Smooth muscle cell (in vitro differentiated cells): ENCODE data around the gene EEF1A1. TPM values are rescaled to one million over a fixed set of nuclear protein-coding genes. Genes with fewer than 3 reads are reported as not detected.

ENCODE experiments used
- DNase-seq: peaks from one replicate; lab custom pipeline; 2025; ENCODE audit not compliant: unreplicated experiment; lab: John Stamatoyannopoulos, UW
- H2AFZ ChIP-seq: fragments of 200-600 bp; sonication (generic); 2 replicates; pipeline ENCODE4 v1.6.0; 2016; ENCODE audit warnings: antibody characterized with exemption, low read depth, mild to moderate bottlenecking
- H3F3A ChIP-seq: fragments of 200-600 bp; sonication (generic); 2 replicates; pipeline ENCODE4 v1.6.0; 2017; ENCODE audit warnings: antibody characterized with exemption, low read depth
- H3K27ac ChIP-seq: fragments of 200-600 bp; sonication (generic); 2 replicates; pipeline ENCODE4 v1.5.1; 2016; ENCODE audit warnings: low read depth, mild to moderate bottlenecking
- H3K27me3 ChIP-seq: fragments of 200-600 bp; sonication (generic); 2 replicates; pipeline ENCODE4 v1.6.1; 2016; ENCODE audit warnings: low read depth, mild to moderate bottlenecking
- H3K36me3 ChIP-seq: fragments of 200-600 bp; sonication (generic); 2 replicates; pipeline ENCODE4 v1.5.1; 2016; ENCODE audit warnings: low read depth
- H3K4me1 ChIP-seq: fragments of 200-600 bp; sonication (generic); 2 replicates; pipeline ENCODE4 v1.5.1; 2016; ENCODE audit warnings: low read depth
- H3K4me2 ChIP-seq: fragments of 200-600 bp; sonication (generic); 2 replicates; pipeline ENCODE4 v1.6.0; 2016; ENCODE audit warnings: mild to moderate bottlenecking
- H3K4me3 ChIP-seq: fragments of 200-600 bp; sonication (generic); 2 replicates; pipeline ENCODE4 v1.5.1; 2016; ENCODE audit warnings: mild to moderate bottlenecking
- H3K79me2 ChIP-seq: fragments of 200-600 bp; sonication (generic); 2 replicates; pipeline ENCODE4 v1.6.0; 2016; ENCODE audit warnings: low read depth, mild to moderate bottlenecking
- H3K9ac ChIP-seq: fragments of 200-600 bp; sonication (generic); 2 replicates; pipeline ENCODE4 v1.6.0; 2016; ENCODE audit warnings: low read depth
- H3K9me3 ChIP-seq: fragments of 200-600 bp; sonication (generic); replicated peaks from 2 replicates; pipeline ENCODE4 v1.5.1; 2016; ENCODE audit warnings: low read depth
- H4K20me1 ChIP-seq: fragments of 200-600 bp; sonication (generic); 2 replicates; pipeline ENCODE4 v1.6.0; 2016; ENCODE audit warnings: low read depth
- CTCF ChIP-seq: fragments of 200-600 bp; sonication (generic); IDR thresholded peaks from 2 replicates; pipeline ENCODE4 v1.5.1; 2017; ENCODE audit warnings: borderline replicate concordance, mild to moderate bottlenecking, antibody characterized with exemption; ENCODE audit not compliant: insufficient read depth, poor library complexity, severe bottlenecking
- WGBS: methylation state at CpG from one replicate; pipeline ENCODE4 v1.1.7; 2016; ENCODE audit warnings: low lambda C conversion rate; 5-methylcytosine and 5-hydroxymethylcytosine counted together
- polyA plus RNA-seq: library from polyadenylated mRNA; unstranded; fragments of >200 nt; fragmentation: Nextera tagmentation; extraction: Ambion mirVana; gene quantifications from 2 replicates; pipeline ENCODE4 v1.2.1, GENCODE V29; 2016
- total RNA-seq: library from RNA; depleted of rRNA; stranded (reverse); fragments of >200 nt; gene quantifications from 2 replicates; pipeline ENCODE4 v1.2.3, GENCODE V29; 2014

The EEF1A1 gene
- total and polyA plus RNA-seq, 2 experiments from 2014 or later: 2,147 to 8,046 TPM

GRCh38 chr6:73491377-73491776, 29.5 kb downstream of the EEF1A1 start:
- H3K4me2 ChIP-seq: no peak overlapping the region
- peaks cover 11% of the 10 kb centered on the region for H3K79me2 ChIP-seq
- no peak for DNase-seq

GRCh38 chr6:73487473-73487872, 33.4 kb downstream of the EEF1A1 start:
- Histone ChIP-seq H4K20me1 (peaks cover 11% of the 10 kb centered on the region), H2AFZ (no peak overlapping the region), H3F3A (peaks cover 5% of the 10 kb centered on the region), H3K27me3 (no peaks in the 10 kb centered on the region), H3K27ac (no peak overlapping the region), H3K4me2 (no peak overlapping the region), H3K9ac (no peak overlapping the region), H3K79me2 (peaks cover 10% of the 10 kb centered on the region), H3K9me3 (no peaks in the 10 kb centered on the region), H3K36me3 (peaks cover 22% of the 10 kb centered on the region), H3K4me3 (no peak overlapping the region), H3K4me1 (no peaks in the 10 kb centered on the region)
- WGBS: 90% methylated on average over 7 of the region's 7 CpGs
- TF ChIP-seq CTCF: no peak
- no peak for DNase-seq

More at GRCh38 chr6:73491377-73491776, 29.5 kb downstream of the EEF1A1 start:
- Histone ChIP-seq H3K4me3 (no peak overlapping the region), H3F3A (peaks cover 5% of the 10 kb centered on the region), H3K4me1 (no peaks in the 10 kb centered on the region), H3K9ac (no peak overlapping the region), H3K27ac (peak overlapping the region; percentile 59), H3K9me3 (no peaks in the 10 kb centered on the region), H2AFZ (no peak overlapping the region), H3K36me3 (peaks cover 20% of the 10 kb centered on the region), H4K20me1 (peaks cover 11% of the 10 kb centered on the region), H3K27me3 (no peaks in the 10 kb centered on the region)
- no peak for TF ChIP-seq CTCF

GRCh38 chr6:73484438-73484837, 36.4 kb downstream of the EEF1A1 start:
- no peaks in the 10 kb centered on the region for H3F3A ChIP-seq
- no peak overlapping the region for H3K4me3 ChIP-seq
- TF ChIP-seq CTCF: no peak
- H3K9me3 ChIP-seq: no peaks in the 10 kb centered on the region
- WGBS: 93% methylated on average over 2 of the region's 2 CpGs
- peaks cover 24% of the 10 kb centered on the region for H3K36me3 ChIP-seq
- H4K20me1 ChIP-seq: no peaks in the 10 kb centered on the region
- H3K4me2 ChIP-seq: no peak overlapping the region
- no peaks in the 10 kb centered on the region for H3K4me1 ChIP-seq
- H3K9ac ChIP-seq: no peak overlapping the region
- no peaks in the 10 kb centered on the region for H3K27me3 ChIP-seq
- H3K79me2 ChIP-seq: peaks cover 5% of the 10 kb centered on the region
- H2AFZ ChIP-seq: no peak overlapping the region
- no peak overlapping the region for H3K27ac ChIP-seq
- DNase-seq: no peak

DNA sequence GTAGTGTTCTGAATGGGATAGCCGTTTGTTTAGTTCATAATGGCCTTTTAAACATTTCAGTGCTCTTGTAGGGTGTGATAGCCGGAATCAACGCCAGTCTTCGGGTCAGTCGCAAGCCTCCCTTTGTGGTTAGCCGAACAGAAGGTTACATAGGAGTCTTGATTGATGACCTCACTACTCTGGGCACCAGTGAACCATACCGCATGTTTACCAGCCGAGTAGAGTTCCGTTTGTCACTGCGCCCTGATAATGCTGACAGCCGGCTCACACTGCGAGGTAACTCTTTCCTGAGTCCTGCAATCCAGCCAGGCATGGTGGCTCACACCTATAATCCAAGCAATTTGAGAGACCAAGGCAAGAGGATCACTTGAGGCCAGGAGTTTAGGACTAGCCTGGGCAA, 38.9 kb downstream of the EEF1A1 start:
- H3K4me2 ChIP-seq: no peak overlapping the region
- H3K36me3 ChIP-seq: peaks cover 10% of the 10 kb centered on the region
- no peaks in the 10 kb centered on the region for H3K27me3 ChIP-seq
- H2AFZ ChIP-seq: no peak overlapping the region
- no peaks in the 10 kb centered on the region for H3K9me3 ChIP-seq
- no peak for DNase-seq
- WGBS: 95% methylated on average over 12 of the region's 12 CpGs
- H3F3A ChIP-seq: no peaks in the 10 kb centered on the region
- H4K20me1 ChIP-seq: no peaks in the 10 kb centered on the region
- H3K4me3 ChIP-seq: no peak overlapping the region
- TF ChIP-seq CTCF: no peak
- no peaks in the 10 kb centered on the region for H3K4me1 ChIP-seq
- H3K27ac ChIP-seq: no peak overlapping the region
- no peak overlapping the region for H3K9ac ChIP-seq
- no peaks in the 10 kb centered on the region for H3K79me2 ChIP-seq
